Urothelium cell line (cell line): Measurements from ENCODE around the gene ATOH1.

Experiments
- DNase-seq: peaks from one replicate; pipeline ENCODE4 v3.0.0; 2011; ENCODE audit warnings: low spot score, mixed read lengths
- FAIRE-seq: peaks from 2 replicates; lab custom pipeline; 2011; peaks lifted over from hg19 to GRCh38; lab: Jason Lieb, UNC

ATOH1 gene, protein sequence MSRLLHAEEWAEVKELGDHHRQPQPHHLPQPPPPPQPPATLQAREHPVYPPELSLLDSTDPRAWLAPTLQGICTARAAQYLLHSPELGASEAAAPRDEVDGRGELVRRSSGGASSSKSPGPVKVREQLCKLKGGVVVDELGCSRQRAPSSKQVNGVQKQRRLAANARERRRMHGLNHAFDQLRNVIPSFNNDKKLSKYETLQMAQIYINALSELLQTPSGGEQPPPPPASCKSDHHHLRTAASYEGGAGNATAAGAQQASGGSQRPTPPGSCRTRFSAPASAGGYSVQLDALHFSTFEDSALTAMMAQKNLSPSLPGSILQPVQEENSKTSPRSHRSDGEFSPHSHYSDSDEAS

DNA sequence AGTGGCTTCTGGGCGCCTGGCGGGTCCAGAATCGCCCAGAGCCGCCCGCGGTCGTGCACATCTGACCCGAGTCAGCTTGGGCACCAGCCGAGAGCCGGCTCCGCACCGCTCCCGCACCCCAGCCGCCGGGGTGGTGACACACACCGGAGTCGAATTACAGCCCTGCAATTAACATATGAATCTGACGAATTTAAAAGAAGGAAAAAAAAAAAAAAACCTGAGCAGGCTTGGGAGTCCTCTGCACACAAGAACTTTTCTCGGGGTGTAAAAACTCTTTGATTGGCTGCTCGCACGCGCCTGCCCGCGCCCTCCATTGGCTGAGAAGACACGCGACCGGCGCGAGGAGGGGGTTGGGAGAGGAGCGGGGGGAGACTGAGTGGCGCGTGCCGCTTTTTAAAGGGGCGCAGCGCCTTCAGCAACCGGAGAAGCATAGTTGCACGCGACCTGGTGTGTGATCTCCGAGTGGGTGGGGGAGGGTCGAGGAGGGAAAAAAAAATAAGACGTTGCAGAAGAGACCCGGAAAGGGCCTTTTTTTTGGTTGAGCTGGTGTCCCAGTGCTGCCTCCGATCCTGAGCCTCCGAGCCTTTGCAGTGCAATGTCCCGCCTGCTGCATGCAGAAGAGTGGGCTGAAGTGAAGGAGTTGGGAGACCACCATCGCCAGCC is at the start of gene ATOH1:
ATOH1 (plus strand) TSS at position 422 of the 663 bp plus-strand sequence; CDS start at position 596, 174 bp downstream.
- peak; percentile 76 for DNase-seq
- FAIRE-seq = no peak

DNA sequence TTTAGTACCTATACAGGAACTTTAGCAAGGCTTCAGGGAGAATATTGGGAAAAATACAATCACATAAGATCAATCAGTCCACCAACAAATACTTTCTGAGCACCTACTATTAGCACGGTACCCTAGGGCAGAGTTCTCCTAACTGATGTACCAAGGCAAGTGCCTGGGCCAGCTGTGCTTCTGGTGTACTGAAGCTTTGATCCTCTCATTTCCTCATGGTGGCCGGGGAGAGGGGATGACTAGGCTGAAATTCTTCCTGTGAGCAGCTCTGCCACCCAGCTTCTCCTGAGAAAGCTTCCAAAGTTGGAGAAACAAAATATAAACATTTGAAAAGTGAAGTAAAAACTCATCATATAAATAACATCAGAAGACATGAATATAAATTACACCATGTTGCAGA is 49.3 kb upstream of the ATOH1 start:
- DNase-seq (no peak), FAIRE-seq (no peak)

DNA sequence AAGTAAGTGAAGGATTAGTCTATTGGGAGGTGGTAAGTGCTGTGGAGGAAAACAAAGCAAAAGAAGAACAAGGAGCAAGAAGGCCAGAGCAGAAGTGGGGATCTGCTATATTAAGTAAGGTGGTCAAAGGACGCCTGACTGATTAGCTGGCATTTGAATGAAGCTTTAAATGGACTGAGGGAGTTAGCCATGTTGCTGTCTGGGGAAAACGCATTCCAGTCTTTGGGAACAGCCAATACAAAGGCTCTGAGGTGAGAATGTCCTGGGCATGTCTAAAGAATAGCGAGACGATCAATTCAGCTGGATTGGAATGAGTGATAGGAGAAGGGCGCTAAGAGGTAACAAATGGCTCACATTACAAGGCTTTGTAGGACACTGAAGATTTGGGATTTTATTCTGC is 48.5 kb upstream of the ATOH1 start:
- no peak for FAIRE-seq
- no peak for DNase-seq

DNA sequence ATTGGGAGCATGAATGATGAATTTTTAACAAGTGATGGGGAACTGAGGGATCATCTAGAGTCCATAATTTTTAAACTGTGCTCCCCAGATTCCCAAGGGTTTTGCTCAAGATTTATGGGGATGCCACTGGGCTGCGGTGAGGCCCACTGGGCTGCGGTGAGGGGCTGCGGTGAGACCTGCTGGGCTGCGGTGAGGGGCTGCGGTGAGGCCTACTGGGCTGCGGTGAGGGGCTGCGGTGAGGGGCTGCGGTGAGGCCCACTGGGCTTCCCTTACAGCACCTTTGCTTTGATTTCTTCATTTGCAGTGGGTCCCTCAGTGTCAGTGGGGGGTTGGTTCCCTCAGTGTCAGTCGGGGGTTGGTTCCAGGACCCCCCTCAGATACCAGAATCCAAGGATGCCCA is 47.4 kb upstream of the ATOH1 start:
- DNase-seq (no peak), FAIRE-seq (no peak)

DNA sequence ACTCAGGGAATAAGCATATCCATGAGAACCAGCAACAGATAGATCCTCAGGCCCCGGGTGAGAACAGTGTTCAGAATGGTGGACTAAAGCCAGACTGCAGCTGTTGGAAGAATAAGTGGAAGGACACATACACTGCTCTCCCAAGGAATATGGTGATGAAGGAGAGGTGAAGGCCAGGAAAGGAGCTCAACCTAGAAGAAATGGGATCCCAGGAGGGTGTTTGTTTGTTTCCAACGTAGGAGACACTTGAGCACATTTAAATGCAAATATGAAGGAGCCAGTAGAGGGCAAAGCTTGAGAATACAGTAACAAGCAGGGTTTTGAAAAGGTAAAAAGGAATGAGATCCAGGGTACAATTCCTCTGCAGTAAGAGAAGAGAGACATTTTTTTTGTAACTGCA is 42.4 kb upstream of the ATOH1 start:
- DNase-seq = no peak
- no peak for FAIRE-seq

DNA sequence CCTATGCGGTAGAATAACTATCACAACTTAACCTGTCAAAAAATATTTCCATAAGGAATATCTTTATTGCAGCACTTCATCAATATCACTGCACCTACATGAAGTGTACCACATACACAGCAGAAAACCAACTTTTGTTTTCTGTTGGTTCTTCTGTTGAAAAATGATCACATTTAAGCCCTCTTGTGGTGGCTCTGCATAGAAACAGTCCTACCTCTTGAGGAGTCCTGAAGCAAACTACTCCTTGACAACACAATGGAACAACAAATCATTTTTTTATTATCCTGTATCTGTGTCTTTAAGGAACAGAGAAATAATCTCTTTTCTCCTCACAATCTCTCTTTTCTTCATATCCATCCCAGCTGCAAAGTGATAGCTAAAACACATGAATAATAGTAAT is 39.8 kb upstream of the ATOH1 start:
- FAIRE-seq = no peak
- DNase-seq = peak; percentile 31

DNA sequence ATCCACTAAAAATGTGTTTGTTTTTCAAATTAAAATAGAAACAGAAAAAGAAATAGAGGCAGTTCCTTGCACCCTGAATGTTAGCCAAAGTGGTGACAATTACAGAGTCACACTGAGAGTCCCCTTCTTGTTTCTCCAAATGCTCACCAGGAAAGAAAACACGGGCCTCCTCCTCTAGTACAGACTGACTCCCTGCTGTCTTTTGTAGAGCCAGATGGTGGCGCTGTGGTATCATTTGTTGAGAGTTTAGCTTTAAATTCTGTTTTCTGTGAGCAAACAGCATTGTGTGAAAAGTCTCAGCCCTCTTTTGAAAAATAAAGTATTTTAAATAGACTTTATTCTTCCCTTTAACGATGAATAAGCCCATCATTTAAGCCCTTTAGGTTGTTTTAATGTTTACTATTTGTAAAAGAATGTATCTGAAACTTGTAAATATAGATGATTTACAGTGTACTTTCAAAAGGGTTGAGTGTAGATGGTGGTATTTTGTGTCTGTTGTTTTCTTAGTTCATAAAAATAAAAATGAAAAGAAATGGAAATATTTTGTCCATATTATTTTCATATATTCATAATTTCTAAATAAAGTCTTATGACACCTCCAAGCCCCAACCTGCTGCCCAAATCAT is 36.9 kb upstream of the ATOH1 start:
- FAIRE-seq (no peak), DNase-seq (peak; percentile 56)

DNA sequence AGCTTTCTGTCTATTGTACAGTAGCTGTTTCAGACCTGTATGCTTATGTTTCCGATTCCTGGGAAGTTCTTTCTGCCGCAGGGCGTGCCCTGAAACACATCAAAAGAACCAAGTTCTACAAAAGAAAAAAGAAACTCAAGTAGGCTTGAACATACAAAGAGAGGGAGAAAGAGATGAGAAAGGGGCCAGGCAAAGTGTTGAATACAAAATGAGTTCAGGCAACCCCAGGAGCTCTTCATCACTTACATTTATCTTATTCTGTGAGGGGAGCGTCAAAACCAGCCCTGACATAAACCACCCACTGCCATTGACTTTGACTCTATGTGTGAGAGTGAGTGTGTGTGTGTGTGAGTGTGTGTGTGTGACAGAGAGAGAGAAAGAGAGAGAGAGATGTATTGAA is 26.5 kb upstream of the ATOH1 start:
- DNase-seq (no peak), FAIRE-seq (no peak)

DNA sequence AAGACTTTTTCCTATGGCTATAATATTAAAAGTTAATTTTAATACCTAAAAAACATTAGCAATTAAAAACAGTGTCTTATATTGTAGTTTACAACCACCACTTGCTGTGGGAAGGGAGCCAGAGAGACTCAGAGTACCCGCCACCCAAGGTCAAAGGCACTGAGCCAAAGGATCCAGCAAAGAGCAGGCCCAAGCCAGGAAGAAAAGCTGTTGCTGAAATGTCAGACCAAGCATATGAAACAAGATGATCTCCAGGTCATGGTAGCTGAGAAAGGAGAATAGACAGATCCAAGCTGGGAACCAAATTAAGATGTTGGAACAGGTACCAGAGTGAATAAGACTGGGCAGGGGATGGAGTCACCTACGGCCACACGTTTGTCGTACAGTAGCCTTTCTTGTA is 18.8 kb upstream of the ATOH1 start:
- no peak for FAIRE-seq

DNA sequence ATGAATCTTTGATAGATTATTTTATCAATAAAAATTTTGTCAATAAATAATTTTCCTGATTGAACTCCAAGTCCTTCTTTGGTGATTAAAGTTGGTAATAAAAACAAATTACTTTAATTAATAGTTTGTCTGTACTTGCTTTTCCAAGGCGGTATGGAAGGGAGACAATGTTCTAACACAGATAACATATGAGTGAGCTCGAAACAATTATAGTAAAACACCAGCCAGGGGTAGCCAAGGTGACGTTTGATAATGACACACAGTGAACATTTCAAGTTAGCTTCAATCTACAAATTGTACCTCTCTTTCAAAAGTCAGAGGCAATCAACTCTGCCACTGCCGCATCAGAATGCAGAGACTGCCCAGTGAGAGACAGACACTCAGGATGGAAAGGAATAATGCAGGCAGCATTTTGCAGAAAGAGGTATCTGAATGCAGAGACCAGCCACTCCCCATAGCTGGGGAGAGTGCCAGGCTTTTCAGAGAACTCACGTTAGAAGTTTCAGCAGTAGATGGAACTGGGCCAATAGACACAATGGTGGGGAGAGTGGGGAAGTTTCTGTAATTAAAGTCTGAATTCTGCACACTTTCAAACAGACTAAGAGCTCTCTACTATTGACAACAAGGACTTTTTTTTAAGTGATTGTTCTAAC is 18.1 kb upstream of the ATOH1 start:
- FAIRE-seq = no peak
- DNase-seq = no peak

More for the DNA sequence above, 18.8 kb upstream of the ATOH1 start:
- no peak for DNase-seq

DNA sequence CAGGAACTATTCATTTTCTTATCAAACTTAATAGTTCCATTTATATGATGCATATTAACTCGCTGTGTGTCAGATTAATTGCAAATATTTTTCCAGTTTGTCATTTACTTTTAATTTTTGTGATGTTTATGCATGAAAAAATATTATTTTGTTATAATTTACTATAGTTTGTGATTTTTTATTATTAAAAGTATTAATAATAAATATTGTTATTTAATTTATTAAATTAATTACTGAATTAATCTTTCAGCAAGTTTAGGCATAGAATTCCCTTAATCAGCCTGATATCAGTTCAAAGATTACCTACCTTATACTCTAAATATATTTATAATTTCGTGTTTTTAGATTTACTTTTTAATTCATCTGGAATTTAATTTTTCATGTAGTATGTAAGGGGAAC is 15.5 kb upstream of the ATOH1 start:
- no peak for DNase-seq
- no peak for FAIRE-seq

DNA sequence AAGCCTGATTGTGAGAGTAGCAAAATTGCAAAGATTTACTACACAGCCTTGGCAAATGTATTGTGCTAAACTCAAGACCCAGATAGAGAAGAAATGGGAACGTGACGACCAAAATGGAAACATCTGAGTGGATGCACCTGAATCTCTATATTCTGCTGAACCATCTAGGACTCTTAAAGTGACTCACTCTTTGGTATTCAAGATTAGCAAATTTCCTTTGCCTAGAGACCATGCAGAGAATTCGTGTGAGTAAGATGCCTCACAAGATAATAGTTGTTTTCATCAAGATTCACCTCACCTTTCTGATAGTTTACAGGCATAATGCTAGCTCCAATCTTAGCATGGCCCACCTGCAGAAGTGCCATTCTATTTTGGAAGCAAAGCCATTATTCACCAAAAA is 14.4 kb upstream of the ATOH1 start:
- DNase-seq = no peak
- FAIRE-seq = no peak

DNA sequence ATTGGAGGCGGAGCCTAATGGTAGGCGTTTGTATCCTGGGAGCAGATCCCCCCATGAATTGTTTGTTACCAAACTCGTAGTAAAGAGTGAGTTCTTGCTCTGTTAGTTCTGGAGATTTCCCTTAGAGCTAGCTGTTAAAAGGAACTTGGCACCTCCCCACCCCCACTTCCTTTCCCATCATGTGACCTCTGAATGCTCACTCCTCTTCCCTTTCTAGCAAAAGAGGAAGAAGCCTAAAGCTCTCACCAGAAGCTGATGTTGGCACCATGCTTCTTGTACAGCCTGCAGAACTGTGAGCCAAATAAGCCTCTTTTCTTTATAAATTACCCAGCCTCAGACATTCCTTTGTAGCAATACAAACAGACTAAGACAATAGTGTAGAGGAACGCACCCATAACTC is 13.8 kb upstream of the ATOH1 start:
- DNase-seq = no peak

DNA sequence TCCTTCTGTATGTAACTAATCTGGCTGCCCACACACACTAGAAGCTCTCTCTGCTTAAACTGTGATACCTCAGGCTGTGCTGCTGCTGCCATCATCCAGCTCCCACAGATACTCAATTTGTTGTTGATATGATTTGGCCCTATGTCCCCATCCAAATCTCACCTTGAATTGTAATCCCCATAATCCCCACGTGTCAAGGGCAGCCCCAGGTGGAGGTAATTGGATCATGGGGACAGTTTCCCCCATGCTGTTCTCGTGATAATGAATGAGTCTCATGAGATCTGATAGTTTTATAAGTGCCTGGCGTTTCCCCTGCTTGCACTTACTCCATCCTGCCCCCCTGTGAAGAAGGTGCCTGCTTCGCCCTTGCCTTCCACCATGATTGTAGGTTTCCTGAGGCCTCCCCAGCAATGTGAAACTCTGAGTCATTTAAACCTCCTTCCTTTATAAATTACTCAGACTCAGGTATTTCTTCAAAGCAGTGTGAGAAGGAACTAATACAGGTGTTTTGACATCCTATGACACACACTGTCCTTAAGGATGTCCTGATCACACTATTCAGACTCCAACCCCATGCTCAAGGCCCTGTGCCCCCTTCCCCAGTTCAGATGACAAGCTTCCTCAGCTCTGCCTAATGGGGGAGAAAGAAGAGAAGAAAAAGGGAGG is 2.9 kb upstream of the ATOH1 start:
- no peak for DNase-seq
- no peak for FAIRE-seq

More for the DNA sequence above, 13.8 kb upstream of the ATOH1 start:
- FAIRE-seq = no peak

DNA sequence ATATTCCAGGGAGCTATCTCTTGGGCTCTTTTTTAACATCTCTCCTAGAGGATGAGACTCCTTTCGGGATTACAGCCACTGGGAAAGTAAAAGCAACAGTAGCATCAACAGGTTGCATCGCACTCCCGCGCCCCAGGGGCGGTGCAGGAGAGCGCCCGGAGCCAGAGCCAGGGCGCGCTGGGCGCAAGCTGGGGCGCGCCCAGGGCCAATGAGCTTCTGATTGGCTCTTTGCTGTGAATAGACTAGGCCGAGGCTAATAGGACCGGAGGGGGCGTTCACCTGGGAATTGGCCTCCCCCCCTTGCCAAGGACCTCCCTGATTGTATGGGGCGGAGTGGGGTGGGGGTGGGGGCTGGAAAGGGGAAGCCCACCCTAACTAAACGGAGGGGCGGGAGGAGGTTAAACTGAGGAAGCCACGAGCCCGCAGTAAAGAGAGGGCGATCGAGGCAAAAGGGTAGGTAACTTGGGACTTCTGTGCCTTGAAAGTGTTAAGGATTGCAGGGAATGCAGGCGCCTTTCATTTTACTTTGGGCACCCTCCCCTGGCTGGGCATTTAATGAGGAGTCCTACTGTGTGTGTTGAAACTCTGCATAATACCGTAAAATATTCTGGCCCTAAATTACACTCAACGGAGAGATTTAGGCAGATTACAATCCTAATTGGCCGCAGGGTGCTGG is 1.1 kb upstream of the ATOH1 start:
- DNase-seq = no peak
- no peak for FAIRE-seq

DNA sequence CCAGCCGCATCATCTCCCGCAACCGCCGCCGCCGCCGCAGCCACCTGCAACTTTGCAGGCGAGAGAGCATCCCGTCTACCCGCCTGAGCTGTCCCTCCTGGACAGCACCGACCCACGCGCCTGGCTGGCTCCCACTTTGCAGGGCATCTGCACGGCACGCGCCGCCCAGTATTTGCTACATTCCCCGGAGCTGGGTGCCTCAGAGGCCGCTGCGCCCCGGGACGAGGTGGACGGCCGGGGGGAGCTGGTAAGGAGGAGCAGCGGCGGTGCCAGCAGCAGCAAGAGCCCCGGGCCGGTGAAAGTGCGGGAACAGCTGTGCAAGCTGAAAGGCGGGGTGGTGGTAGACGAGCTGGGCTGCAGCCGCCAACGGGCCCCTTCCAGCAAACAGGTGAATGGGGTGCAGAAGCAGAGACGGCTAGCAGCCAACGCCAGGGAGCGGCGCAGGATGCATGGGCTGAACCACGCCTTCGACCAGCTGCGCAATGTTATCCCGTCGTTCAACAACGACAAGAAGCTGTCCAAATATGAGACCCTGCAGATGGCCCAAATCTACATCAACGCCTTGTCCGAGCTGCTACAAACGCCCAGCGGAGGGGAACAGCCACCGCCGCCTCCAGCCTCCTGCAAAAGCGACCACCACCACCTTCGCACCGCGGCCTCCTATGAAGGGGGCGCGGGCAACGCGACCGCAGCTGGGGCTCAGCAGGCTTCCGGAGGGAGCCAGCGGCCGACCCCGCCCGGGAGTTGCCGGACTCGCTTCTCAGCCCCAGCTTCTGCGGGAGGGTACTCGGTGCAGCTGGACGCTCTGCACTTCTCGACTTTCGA is 654 bp downstream of the ATOH1 start:
- DNase-seq (peak; percentile 37), FAIRE-seq (no peak)

DNA sequence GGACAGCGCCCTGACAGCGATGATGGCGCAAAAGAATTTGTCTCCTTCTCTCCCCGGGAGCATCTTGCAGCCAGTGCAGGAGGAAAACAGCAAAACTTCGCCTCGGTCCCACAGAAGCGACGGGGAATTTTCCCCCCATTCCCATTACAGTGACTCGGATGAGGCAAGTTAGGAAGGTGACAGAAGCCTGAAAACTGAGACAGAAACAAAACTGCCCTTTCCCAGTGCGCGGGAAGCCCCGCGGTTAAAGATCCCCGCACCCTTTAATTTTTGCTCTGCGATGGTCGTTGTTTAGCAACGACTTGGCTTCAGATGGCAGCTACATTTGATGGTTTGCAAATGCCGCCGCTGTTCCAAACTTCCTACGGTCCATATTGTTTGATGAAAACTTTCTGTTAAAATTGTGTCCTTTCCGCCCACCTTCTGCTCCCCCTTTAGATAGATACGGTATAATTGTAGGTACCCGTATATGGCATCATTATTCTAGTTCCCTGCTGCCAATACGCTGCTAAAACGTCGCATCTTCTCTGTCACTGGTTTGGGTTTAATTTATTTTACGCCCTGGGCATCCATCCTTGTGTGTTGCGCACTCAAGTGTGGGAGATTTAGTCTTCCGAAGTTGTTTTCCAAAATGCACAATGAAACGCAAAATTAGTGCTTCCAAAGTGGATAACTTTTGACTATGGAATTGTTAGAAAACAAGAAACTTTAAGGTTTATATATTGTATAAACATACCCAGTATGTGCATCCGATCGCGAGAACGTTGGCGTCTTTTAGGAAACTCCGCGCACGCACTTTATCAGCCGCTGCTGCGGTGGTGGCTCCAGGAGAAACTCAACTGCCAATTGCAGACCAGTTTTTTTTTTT is 1.5 kb downstream of the ATOH1 start:
- FAIRE-seq (no peak), DNase-seq (no peak)

DNA sequence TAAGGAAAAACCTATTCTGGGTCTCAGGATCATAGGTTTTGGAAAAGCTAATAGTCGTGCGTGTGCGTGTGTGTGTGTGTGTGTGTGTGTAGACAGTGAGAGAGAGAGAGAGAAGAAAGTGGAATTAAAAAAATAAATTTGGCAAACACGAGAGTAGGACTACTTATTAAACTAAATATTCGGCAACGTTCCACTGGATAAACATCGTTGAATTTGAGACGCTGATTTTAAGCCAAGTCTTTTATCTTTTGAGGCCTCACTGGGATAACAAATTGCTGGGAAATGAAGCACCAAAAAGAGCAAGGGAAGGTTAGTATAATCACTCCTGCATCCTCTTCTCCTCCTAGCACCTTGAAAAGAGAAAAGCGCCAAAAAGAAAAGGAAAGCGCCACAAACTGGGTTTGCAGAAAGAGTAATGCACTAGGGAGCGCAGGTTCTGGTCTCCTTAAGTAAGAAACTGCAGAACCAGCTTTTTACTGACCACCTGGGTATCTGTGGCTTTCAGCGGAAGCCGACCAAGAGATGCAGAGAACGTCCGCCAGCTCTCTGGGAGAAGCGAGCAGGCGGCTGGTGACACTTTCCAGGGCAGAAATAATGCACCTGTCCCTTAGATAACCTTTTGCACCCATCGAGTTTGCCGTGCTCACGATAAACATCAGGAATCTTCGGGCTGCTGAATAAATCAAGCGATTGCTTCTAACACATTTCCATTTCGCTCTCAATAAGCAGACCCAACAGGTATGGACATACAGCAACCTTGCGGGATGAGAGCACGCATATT is 3.4 kb downstream of the ATOH1 start:
- DNase-seq = no peak
- no peak for FAIRE-seq
